HG02938 (cell line): ENCODE measurements around the gene PIK3R6.

Experiments
- ATAC-seq: cut with Tn5 transposase; IDR thresholded peaks from one replicate; pipeline ENCODE4 v1.9.1; 2021; ENCODE audit warnings: mild to moderate bottlenecking, moderate library complexity; ENCODE audit not compliant: unreplicated experiment

PIK3R6 gene

GRCh38 chr17:8798846-8799569 is 68.5 kb downstream of the PIK3R6 start, which contains the start of gene MFSD6L:
MFSD6L (minus strand) TSS chr17:8799365; CDS start chr17:8799120, 245 bp downstream.
- ATAC-seq, result no peak

GRCh38 chr17:8798176-8798845 is 69.2 kb downstream of the PIK3R6 start:
- no peak for ATAC-seq

- ATAC-seq, result no peak
These were observed 69.8 kb downstream of the PIK3R6 start for GRCh38 chr17:8797621-8798175.

- ATAC-seq, result no peak
These were observed 72.8 kb downstream of the PIK3R6 start for GRCh38 chr17:8794636-8795035.

- no peak for ATAC-seq
These were observed 73.8 kb downstream of the PIK3R6 start for GRCh38 chr17:8793649-8794048.

GRCh38 chr17:8792646-8793045 is 74.8 kb downstream of the PIK3R6 start:
- no peak for ATAC-seq

GRCh38 chr17:8791910-8792270 is 75.6 kb downstream of the PIK3R6 start:
- ATAC-seq, result no peak

- ATAC-seq, result no peak
These were observed 76.1 kb downstream of the PIK3R6 start for GRCh38 chr17:8791248-8791909.

- ATAC-seq, result no peak
These were observed 77.7 kb downstream of the PIK3R6 start for GRCh38 chr17:8789743-8790142.

- ATAC-seq, result no peak
These were observed 78.5 kb downstream of the PIK3R6 start for GRCh38 chr17:8788998-8789397.

- ATAC-seq, result no peak
These were observed 81.7 kb downstream of the PIK3R6 start for GRCh38 chr17:8785547-8786413.

- ATAC-seq, result no peak
These were observed 85.3 kb downstream of the PIK3R6 start for GRCh38 chr17:8782176-8782575.

- no peak for ATAC-seq
These were observed 85.7 kb downstream of the PIK3R6 start for GRCh38 chr17:8781776-8782175.

- no peak for ATAC-seq
These were observed 90.6 kb downstream of the PIK3R6 start for GRCh38 chr17:8776881-8777280.

- ATAC-seq, result no peak
These were observed 91.2 kb downstream of the PIK3R6 start for GRCh38 chr17:8776248-8776647.

GRCh38 chr17:8766731-8767130 is 100.7 kb downstream of the PIK3R6 start:
- no peak for ATAC-seq

GRCh38 chr17:8762012-8762411 is 105.5 kb downstream of the PIK3R6 start:
- ATAC-seq, result no peak

GRCh38 chr17:8758137-8758596 is 109.3 kb downstream of the PIK3R6 start, which contains the start of gene SPDYE4:
SPDYE4 (minus strand) TSS chr17:8758546; CDS start chr17:8758382, 164 bp downstream.
- no peak for ATAC-seq

GRCh38 chr17:8757189-8757588 is 110.3 kb downstream of the PIK3R6 start:
- ATAC-seq, result no peak

- ATAC-seq, result no peak
These were observed 111.8 kb downstream of the PIK3R6 start for GRCh38 chr17:8755590-8756255.
